Amniotic stem cell (primary cell): ENCODE data around the gene KLB.

ENCODE experiments used
- DNase-seq: peaks from one replicate; lab custom pipeline; 2025; lab: John Stamatoyannopoulos, UW

Gene KLB

GRCh38 chr4:39464886-39465501 lies 58.3 kb downstream of the KLB start:
- peak; percentile 43 for DNase-seq

GRCh38 chr4:39466747-39467146 lies 60.0 kb downstream of the KLB start:
- DNase-seq = no peak

GRCh38 chr4:39467464-39467863 lies 60.7 kb downstream of the KLB start:
- no peak for DNase-seq

DNA sequence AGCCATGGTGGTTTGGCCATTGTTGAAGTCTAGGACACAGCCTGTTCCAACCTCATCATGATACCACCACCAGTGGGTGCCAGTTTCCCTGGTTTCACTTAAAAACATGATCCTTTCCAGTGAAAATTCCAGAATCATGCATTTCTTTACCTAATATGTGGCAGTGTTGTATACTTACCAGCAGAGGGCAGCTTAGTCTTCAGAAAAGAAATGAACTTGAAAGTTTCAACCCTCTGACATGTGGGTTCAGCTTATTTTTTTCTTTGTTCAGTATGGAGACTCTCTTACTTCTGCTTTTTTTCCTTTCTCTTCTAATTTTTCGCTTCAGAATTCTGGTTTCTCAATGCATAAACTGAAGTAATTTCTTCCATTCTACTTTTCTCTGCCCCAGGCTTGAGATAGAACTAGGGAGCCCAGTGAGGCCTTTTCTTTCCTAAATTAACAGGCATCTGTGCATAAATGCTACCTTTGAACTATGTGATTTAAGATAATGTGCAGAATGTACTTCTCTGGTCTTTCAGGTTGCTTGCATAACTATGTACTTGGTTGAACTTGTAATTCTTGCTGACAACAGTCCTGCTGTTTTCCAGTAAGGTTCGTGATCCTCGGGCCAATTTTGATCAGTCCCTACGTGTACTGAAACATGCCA lies 62.8 kb downstream of the KLB start:
- DNase-seq = peak; percentile 89

- DNase-seq = no peak
Observed at GRCh38 chr4:39470402-39470801, 63.7 kb downstream of the KLB start.

GRCh38 chr4:39472396-39472795 lies 65.7 kb downstream of the KLB start:
- no peak for DNase-seq

- DNase-seq = no peak
Observed at GRCh38 chr4:39476187-39476895, 69.6 kb downstream of the KLB start.

DNA sequence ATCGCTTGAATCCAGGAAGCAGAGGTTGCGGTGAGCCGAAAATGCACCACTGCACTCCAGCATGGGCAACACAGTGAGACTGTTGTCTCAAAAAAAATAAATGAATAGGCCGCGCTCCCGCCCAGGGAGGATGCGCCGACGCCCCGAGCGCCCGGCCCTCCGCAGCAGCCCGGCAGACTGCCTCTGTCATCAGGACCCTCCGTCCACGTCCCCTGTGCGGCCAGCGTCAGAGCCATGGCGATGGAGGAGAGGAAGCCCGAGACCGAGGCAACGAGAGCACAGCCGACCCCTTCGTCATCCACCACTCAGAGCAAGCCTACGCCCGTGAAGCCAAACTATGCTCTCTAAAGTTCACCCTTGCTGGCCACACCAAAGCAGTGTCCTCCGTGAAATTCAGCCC lies 73.5 kb downstream of the KLB start:
- DNase-seq = no peak

GRCh38 chr4:39480902-39481695 lies 74.4 kb downstream of the KLB start:
- DNase-seq = no peak

DNA sequence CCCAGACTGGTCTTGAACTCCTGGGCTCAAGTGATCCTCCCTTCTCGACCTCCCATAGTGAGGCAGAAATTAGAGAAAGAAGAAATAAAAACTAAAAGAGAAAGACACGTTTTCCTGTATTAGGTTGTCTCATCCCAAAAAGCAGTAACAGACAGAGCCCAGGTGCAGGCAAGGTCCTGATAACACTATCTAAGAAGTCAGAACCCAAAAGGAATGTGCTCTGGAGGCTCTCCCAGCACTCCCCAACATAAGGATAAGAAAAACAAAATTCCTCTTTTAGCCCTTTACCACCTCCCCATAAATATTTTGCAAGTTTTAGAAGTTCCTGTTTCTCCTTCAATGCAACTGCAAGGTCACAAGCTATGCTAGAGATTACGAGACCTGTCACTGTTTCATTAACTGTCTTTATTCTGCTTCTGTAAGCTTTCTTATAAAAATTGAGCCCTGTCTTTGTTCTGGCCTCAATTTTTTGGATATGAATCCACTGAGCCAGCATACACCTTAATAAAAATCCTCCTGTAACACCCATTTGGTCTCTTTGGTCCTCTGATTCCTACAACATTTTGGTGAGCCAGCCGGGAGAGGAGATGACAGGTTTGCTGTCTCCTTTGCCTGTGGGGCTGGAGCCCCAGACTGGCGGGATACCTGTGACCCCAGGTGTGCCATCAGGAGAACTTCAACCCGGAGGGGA lies 78.0 kb downstream of the KLB start:
- no peak for DNase-seq

GRCh38 chr4:39486221-39486804 lies 79.6 kb downstream of the KLB start:
- DNase-seq = no peak

DNA sequence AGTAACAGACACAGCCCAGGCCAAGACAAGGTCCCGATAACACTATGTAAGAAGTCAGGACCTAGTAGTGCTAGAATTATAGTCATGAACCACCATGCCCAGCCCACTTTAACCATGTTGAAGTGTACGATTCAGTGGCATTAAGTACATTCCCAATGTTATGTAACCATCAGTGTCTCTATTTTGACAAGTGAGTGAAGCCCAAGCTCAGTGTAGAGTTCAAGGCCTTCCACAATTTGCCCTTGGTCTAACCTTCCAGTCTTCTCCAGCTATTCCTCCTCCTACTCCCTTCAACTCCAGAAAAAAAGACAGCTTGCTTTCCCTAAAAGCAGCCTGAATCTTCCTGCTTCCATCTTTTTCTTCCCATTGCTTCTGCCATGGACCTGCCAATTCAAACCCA lies 83.6 kb downstream of the KLB start:
- DNase-seq = no peak

GRCh38 chr4:39494354-39494753 lies 87.6 kb downstream of the KLB start:
- DNase-seq = no peak

DNA sequence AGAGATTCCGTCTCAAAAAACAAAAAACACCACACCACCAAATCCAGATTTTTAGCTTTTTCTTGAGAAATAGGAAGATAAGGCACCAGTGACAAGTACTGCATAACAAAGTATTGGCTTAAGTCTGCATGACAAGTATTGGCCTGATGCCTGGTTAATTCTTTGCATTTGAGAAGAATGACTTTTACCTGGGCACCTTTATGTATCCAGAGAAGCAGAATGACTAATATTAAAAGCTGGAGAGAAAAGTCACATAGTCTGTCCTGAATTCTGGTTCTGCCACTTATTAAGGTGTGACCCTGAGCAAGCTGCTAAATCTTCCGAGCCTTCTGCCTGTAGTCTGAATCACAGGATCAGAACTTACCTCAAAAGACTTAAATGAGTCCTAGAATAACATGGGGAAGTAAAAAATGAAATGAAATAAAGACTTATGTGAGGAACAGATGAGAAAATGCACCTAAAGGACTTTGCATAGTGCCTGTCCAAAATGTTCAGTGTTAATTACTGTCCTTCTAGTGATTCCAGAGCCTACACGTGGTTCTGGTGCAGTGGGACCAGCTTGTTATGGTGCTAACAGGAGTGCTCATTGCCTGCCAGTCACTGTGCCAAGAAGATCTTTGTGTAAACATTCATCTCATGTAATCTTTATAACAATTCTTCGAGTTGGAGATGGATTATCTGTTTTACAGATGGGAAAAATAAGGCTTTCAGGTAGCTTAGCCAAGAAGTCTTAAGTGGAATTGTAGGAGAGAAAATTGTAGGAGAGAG lies 88.9 kb downstream of the KLB start:
- no peak for DNase-seq

GRCh38 chr4:39497909-39498726 lies 91.4 kb downstream of the KLB start:
- DNase-seq = no peak

DNA sequence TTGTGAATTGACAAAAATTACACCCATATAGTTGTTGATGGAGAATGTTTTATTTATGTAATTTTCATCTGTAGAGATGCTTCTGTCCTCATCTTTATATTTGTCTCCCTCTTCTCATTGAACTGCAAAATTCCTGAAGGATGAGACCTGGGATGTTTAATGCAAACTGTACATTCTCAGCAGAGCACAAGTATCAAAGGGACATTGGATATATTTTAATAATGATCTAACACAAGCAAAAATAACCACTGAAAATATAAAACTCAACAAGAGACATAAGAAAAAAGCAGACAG lies 91.9 kb downstream of the KLB start:
- DNase-seq = no peak
